ENCODE results near the gene SHC3. TPM values are rescaled to one million over a fixed set of nuclear protein-coding genes. Genes with fewer than 3 reads are reported as not detected.

Gene SHC3
- total and polyA plus RNA-seq, 9 of the 15 experiments (the other 6 are each of a cell fraction or from before 2014, with no cell fraction given), result not detected

DNA sequence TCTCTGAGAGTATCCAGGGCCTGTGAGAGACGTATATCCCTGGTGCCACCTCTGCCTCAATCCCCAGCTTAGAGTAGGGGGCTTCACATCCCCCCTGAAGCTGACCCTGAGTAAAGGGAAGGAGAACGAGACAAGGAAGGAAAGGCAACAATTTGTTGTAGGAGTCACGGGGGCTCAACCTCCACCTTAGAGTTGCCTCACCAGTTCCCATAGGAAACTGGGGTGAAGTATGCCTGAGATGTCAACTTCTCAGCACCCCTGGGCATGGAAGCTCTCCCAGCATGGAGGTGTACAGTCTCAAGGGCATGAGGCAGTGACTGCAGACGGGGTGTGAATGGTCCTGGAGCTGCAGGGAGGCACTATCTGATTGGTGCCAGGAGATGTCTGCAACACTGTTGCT lies 133.7 kb downstream of the SHC3 start:
- H3K27ac ChIP-seq (ENCODE audit: extremely low read depth, low read depth, low read length), result no peak overlapping the region
- H3K9me1 ChIP-seq (ENCODE audit: control insufficient read depth, insufficient read depth, low read length), result no peaks in the 10 kb centered on the region
- no peak overlapping the region for H3K4me2 ChIP-seq (ENCODE audit: insufficient read depth, low read length)
- POLR2A ChIA-PET, result interaction anchor here (0.7 kb wide), 1 partner anchor 481 kb away, joined by 3 read pairs; no protein-coding TSS in a partner anchor
- FAIRE-seq (no peak), DNase-seq (ENCODE audit: extremely low read depth in 1 of 4, low spot score in 3 of 4) (no peak), ATAC-seq (no peak)
- BruUV-seq (replicated peaks), result no TSS peak
- intact Hi-C loops (cut with micrococcal nuclease), result no loop called here
- CTCF ChIA-PET (ENCODE audit: low intra/inter-chr PET ratio), result no interaction called here
- peaks cover 0 to 18% of the 10 kb centered on the region in 2 experiments; a peak in 1 of 5 replicates for H3K27me3 ChIP-seq (ENCODE audit: control insufficient read depth in 2 of 2, insufficient read depth in 2 of 2, low read length in 2 of 2)
- no peaks in the 10 kb centered on the region for H4K20me1 ChIP-seq (replicated peaks; ENCODE audit: control insufficient read depth, insufficient read depth, low read length)
- no peaks in the 10 kb centered on the region for H3K9me3 ChIP-seq (replicated peaks; ENCODE audit: control insufficient read depth, insufficient read depth, low read depth, low read length)
- H3K79me2 ChIP-seq (ENCODE audit: control insufficient read depth, insufficient read depth, low read length), result no peaks in the 10 kb centered on the region
- no peaks in the 10 kb centered on the region for H3K36me3 ChIP-seq (ENCODE audit: control insufficient read depth, insufficient read depth, low read length)
- no peaks in the 10 kb centered on the region; a peak in 1 of 5 replicates for H3K4me1 ChIP-seq (replicated peaks in 1 of 2; ENCODE audit: control insufficient read depth in 2 of 2, insufficient read depth in 2 of 2, low read length in 2 of 2)
- WGBS (ENCODE audit: insufficient coverage, low coverage, missing lambda C conversion rate), result 0% methylated on average over 3 of the region's 4 CpGs
- in situ Hi-C loops (cut with MboI), result no loop called here
- no peak overlapping the region for H3K9ac ChIP-seq (ENCODE audit: insufficient read depth in 1 of 2, low read depth in 2 of 2, low read length in 2 of 2)
- H3K4me3 ChIP-seq, result no peak overlapping the region
- H2AFZ ChIP-seq (ENCODE audit: low read depth, low read length), result no peak overlapping the region
- no peak for TF ChIP-seq FOXJ2 (tag; IDR thresholded peaks at IDR 0.05)
- TF ChIP-seq, protein P1, sequence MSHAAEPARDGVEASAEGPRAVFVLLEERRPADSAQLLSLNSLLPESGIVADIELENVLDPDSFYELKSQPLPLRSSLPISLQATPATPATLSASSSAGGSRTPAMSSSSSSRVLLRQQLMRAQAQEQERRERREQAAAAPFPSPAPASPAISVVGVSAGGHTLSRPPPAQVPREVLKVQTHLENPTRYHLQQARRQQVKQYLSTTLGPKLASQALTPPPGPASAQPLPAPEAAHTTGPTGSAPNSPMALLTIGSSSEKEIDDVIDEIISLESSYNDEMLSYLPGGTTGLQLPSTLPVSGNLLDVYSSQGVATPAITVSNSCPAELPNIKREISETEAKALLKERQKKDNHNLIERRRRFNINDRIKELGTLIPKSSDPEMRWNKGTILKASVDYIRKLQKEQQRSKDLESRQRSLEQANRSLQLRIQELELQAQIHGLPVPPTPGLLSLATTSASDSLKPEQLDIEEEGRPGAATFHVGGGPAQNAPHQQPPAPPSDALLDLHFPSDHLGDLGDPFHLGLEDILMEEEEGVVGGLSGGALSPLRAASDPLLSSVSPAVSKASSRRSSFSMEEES (CRISPR knock-in tag; IDR thresholded peaks at IDR 0.05), result no peak
- TF ChIP-seq KDM2B (CRISPR knock-in tag; IDR thresholded peaks at IDR 0.05), result no peak
- TF ChIP-seq, protein P2, sequence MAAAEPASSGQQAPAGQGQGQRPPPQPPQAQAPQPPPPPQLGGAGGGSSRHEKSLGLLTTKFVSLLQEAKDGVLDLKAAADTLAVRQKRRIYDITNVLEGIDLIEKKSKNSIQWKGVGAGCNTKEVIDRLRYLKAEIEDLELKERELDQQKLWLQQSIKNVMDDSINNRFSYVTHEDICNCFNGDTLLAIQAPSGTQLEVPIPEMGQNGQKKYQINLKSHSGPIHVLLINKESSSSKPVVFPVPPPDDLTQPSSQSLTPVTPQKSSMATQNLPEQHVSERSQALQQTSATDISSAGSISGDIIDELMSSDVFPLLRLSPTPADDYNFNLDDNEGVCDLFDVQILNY (CRISPR knock-in tag; IDR thresholded peaks at IDR 0.05), result no peak
- no peak for TF ChIP-seq RBM17 (IDR thresholded peaks at IDR 0.05; ENCODE audit: borderline replicate concordance, low read depth, low read length)
- TF ChIP-seq ILF3 (IDR thresholded peaks at IDR 0.05; ENCODE audit: borderline replicate concordance), result no peak
- TF ChIP-seq NUFIP1 (IDR thresholded peaks at IDR 0.05; ENCODE audit: partially characterized antibody), result no peak
- TF ChIP-seq, protein P3, sequence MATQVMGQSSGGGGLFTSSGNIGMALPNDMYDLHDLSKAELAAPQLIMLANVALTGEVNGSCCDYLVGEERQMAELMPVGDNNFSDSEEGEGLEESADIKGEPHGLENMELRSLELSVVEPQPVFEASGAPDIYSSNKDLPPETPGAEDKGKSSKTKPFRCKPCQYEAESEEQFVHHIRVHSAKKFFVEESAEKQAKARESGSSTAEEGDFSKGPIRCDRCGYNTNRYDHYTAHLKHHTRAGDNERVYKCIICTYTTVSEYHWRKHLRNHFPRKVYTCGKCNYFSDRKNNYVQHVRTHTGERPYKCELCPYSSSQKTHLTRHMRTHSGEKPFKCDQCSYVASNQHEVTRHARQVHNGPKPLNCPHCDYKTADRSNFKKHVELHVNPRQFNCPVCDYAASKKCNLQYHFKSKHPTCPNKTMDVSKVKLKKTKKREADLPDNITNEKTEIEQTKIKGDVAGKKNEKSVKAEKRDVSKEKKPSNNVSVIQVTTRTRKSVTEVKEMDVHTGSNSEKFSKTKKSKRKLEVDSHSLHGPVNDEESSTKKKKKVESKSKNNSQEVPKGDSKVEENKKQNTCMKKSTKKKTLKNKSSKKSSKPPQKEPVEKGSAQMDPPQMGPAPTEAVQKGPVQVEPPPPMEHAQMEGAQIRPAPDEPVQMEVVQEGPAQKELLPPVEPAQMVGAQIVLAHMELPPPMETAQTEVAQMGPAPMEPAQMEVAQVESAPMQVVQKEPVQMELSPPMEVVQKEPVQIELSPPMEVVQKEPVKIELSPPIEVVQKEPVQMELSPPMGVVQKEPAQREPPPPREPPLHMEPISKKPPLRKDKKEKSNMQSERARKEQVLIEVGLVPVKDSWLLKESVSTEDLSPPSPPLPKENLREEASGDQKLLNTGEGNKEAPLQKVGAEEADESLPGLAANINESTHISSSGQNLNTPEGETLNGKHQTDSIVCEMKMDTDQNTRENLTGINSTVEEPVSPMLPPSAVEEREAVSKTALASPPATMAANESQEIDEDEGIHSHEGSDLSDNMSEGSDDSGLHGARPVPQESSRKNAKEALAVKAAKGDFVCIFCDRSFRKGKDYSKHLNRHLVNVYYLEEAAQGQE (IDR thresholded peaks at IDR 0.05; ENCODE audit: borderline replicate concordance), result no peak
- TF ChIP-seq, protein P3 (CRISPR knock-in tag; IDR thresholded peaks at IDR 0.05; ENCODE audit: low read depth), result no peak
- TF ChIP-seq HNRNPUL1 (IDR thresholded peaks at IDR 0.05; ENCODE audit: low read length), result no peak
- TF ChIP-seq DDX20 (tag; IDR thresholded peaks at IDR 0.05; ENCODE audit: low read depth), result no peak
- TF ChIP-seq SP2 (IDR thresholded peaks at IDR 0.05; ENCODE audit: extremely low read depth, low read depth, low read length, poor library complexity, severe bottlenecking), result no peak
- TF ChIP-seq ZNF668 (CRISPR knock-in tag; IDR thresholded peaks at IDR 0.05), result no peak
